Calu3 (cell line): ENCODE measurements around the gene LAIR2. TPM values are rescaled to one million over a fixed set of nuclear protein-coding genes. Genes with fewer than 3 reads are reported as not detected.

Experiments used
- Bru-seq: library from RNA; stranded (reverse); fragments of 400-500 nt; gene quantifications from one replicate; lab custom pipeline; 2021; lab: Mats Ljungman, UMichigan
- BruChase-seq, 2 experiments: library from RNA; stranded (reverse); fragments of 400-500 nt; gene quantifications; one replicate each; lab custom pipeline; 2021; lab: Mats Ljungman, UMichigan
- BruUV-seq: library from RNA; stranded (reverse); fragments of 400-500 nt; replicated peaks from 2 replicates; lab custom pipeline; 2021; lab: Mats Ljungman, UMichigan
- CTCF ChIA-PET: fragments of 300-600 bp; sonication (Branson Sonifier 250); formaldehyde crosslinking; loops from one replicate; lab custom pipeline; 2022; ENCODE audit warnings: antibody characterized with exemption; lab: Charles Lee
- DNase-seq: peaks from one replicate; pipeline ENCODE4 v3.0.0; 2022
- H3K27ac Mint-ChIP-seq: one replicate; pipeline ENCODE4 v1.8.0; 2022; ENCODE audit warnings: mixed read lengths; ENCODE audit not compliant: unreplicated experiment
- H3K27me3 Mint-ChIP-seq: one replicate; pipeline ENCODE4 v1.8.0; 2022; ENCODE audit warnings: mixed read lengths; ENCODE audit not compliant: unreplicated experiment
- H3K36me3 Mint-ChIP-seq: one replicate; pipeline ENCODE4 v1.8.0; 2022; ENCODE audit warnings: mild to moderate bottlenecking, moderate library complexity, mixed read lengths; ENCODE audit not compliant: insufficient read depth, unreplicated experiment
- H3K4me1 Mint-ChIP-seq: one replicate; pipeline ENCODE4 v1.8.0; 2022; ENCODE audit warnings: mild to moderate bottlenecking, low read depth, mixed read lengths; ENCODE audit not compliant: unreplicated experiment
- H3K4me3 Mint-ChIP-seq: one replicate; pipeline ENCODE4 v1.8.0; 2022; ENCODE audit warnings: mild to moderate bottlenecking, low read depth, moderate library complexity, mixed read lengths; ENCODE audit not compliant: unreplicated experiment
- H3K9me3 Mint-ChIP-seq: one replicate; pipeline ENCODE4 v1.8.0; 2022; ENCODE audit warnings: low read depth, mixed read lengths; ENCODE audit not compliant: unreplicated experiment
- intact Hi-C: fragments of 100-400 bp; cut with micrococcal nuclease; formaldehyde crosslinking; loops from one replicate; pipeline ENCODE4 v1.10.0; 2022; ENCODE audit not compliant: unreplicated experiment
- long read RNA-seq: library from polyadenylated mRNA; stranded (forward); transcript quantifications from one replicate; pipeline ENCODE4 v2.0.0, GENCODE V29; 2022
- total RNA-seq: library from RNA; stranded (reverse); gene quantifications from 2 replicates; pipeline ENCODE4 v1.2.3, GENCODE V29; 2022
- TF ChIP-seq, protein P1 (sequence below): fragments of 200-600 bp; IDR thresholded peaks from one replicate; pipeline ENCODE4 v1.8.0; 2022; ENCODE audit warnings: antibody characterized with exemption; ENCODE audit not compliant: unreplicated experiment

Gene LAIR2
- total RNA-seq (not detected in 2 replicates), Bru-seq, nascent RNA (percentile 8 among the genes with signal in this experiment), BruChase-seq, experiment 1, labeled RNA remaining after a 6-hour chase (not detected), BruChase-seq, experiment 2, labeled RNA remaining after a 2-hour chase (not detected)
- long read RNA-seq: 0 reads

DNA sequence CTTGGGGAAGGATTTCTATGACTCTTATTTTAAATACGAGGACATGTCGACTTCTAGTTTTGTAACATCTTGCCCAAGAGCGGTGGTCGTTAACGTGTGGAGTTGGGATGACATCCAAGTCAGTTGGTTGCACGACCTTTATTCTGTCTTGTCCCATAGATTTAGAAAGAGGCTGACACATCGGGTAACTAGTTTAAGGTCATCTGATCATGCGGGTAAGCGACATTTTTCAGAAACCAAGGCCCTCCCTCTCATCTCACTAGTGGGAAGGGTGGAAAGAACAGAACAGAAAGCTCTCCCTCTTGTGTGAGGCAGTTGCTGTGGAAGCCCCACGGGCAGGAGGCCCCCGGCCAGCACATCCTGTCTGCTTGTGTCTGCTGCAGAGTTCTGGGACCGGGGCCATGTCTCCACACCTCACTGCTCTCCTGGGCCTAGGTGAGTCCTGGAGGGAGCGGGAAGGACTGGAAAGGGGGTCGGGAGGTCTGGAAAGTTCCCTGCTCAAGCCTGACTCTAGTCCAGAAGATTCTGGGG is at the start of gene LAIR2:
Gene LAIR2, plus strand, starts transcription at position 314 of the 531 bp plus-strand sequence. Its CDS starts 88 bp downstream, at position 402.
- CTCF ChIA-PET: no interaction called here
- Mint-ChIP-seq H3K9me3 (peaks cover 2% of the 10 kb centered on the region), H3K4me3 (no peak within 1 kb of the TSS), H3K27ac (no peak within 1 kb of the TSS), H3K4me1 (peaks cover 17% of the 10 kb centered on the region), H3K36me3 (no peaks in the 10 kb centered on the region), H3K27me3 (peaks cover 56% of the 10 kb centered on the region)
- intact Hi-C loops: no loop called here
- no peak for DNase-seq
- TF ChIP-seq, protein P1, sequence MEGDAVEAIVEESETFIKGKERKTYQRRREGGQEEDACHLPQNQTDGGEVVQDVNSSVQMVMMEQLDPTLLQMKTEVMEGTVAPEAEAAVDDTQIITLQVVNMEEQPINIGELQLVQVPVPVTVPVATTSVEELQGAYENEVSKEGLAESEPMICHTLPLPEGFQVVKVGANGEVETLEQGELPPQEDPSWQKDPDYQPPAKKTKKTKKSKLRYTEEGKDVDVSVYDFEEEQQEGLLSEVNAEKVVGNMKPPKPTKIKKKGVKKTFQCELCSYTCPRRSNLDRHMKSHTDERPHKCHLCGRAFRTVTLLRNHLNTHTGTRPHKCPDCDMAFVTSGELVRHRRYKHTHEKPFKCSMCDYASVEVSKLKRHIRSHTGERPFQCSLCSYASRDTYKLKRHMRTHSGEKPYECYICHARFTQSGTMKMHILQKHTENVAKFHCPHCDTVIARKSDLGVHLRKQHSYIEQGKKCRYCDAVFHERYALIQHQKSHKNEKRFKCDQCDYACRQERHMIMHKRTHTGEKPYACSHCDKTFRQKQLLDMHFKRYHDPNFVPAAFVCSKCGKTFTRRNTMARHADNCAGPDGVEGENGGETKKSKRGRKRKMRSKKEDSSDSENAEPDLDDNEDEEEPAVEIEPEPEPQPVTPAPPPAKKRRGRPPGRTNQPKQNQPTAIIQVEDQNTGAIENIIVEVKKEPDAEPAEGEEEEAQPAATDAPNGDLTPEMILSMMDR: no peak
- no TSS peak for BruUV-seq

DNA sequence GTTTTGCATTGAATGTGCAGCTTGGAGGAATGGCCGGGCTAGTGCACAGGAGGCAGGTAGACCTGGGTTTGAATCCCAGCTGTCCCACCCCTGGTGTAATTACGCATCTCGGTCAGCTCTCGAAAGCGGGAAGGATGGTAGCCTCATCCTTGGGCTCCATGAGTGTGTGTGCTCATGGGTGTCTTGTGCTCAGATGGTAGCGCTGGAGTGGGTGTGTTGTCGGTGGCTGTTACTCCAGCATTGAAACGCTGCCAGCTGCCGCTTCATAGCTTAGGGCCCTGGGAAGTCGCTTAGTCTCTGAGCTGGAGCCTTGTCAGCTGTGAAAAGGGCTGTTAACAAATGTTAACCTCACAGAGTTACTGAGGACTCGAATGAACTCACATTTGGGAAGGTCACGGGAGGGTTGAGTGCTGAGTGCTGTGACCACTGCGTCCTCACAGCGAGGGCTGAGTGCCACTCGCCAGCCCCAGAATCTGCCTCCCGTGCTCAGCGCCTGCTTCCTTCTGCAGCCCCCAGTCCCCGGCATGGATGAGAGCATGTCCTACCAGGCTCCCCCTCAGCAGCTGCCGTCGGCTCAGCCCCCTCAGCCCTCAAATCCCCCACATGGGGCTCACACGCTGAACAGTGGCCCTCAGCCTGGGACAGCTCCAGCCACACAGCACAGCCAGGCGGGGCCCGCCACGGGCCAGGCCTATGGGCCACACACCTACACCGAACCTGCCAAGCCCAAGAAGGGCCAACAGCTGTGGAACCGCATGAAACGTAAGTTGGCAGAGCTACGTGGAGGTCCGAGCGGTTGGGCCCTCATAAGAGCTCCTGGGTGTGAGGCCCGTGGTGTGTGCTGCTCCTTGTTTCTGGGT is 48.5 kb upstream of the LAIR2 start:
- no peaks in the 10 kb centered on the region for H3K27me3 Mint-ChIP-seq
- TF ChIP-seq, protein P1: no peak
- BruUV-seq: no TSS peak
- no peak overlapping the region for H3K4me3 Mint-ChIP-seq
- H3K4me1 Mint-ChIP-seq: peaks cover 27% of the 10 kb centered on the region
- no peak overlapping the region for H3K27ac Mint-ChIP-seq
- peaks cover 95% of the 10 kb centered on the region for H3K36me3 Mint-ChIP-seq
- no peaks in the 10 kb centered on the region for H3K9me3 Mint-ChIP-seq
- no peak for DNase-seq
- CTCF ChIA-PET: no interaction called here
- intact Hi-C loops: no loop called here

DNA sequence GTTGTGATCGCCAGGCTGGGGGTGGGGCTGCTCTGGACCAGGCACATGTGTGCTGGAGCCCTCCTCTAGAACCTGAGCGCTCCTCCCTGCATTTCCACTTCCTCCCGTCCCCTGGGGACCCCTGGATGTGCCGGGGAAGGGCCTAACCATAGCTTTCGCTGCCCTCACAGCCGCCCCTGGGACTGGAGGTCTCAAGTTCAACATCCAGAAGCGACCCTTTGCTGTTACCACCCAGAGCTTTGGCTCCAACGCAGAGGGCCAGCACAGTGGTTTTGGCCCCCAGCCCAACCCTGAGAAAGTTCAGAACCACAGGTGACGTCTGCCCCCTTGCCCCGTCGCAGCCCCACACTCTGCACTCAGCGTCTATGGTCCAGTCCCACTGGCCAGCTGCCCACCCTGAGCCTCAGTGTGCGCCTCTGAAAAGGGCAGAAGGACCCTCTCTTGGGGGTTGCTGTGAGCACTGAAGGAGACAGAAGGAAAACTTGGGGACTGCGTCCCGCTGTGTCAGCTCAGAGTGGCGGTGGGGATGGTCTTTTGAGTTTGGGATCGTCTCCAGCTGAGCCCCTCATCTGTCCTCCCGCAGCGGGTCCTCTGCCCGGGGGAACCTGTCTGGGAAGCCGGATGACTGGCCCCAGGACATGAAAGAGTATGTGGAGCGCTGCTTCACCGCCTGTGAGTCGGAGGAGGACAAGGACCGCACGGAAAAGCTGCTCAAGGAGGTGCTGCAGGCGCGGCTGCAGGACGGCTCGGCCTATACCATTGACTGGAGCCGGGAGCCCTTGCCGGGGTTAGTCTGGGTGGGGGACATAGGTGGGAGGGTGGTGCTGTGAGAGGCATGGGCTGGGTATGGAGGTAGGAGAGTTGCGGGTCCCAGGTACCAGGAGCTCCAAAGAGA is 47.6 kb upstream of the LAIR2 start:
- TF ChIP-seq, protein P1: no peak
- no peaks in the 10 kb centered on the region for H3K9me3 Mint-ChIP-seq
- intact Hi-C loops: no loop called here
- DNase-seq: no peak
- H3K27me3 Mint-ChIP-seq: no peaks in the 10 kb centered on the region
- BruUV-seq: no TSS peak
- CTCF ChIA-PET: no interaction called here
- H3K4me3 Mint-ChIP-seq: no peak overlapping the region
- H3K36me3 Mint-ChIP-seq: peaks cover 95% of the 10 kb centered on the region
- H3K4me1 Mint-ChIP-seq: peaks cover 34% of the 10 kb centered on the region
- peak overlapping the region; percentile 24 for H3K27ac Mint-ChIP-seq

DNA sequence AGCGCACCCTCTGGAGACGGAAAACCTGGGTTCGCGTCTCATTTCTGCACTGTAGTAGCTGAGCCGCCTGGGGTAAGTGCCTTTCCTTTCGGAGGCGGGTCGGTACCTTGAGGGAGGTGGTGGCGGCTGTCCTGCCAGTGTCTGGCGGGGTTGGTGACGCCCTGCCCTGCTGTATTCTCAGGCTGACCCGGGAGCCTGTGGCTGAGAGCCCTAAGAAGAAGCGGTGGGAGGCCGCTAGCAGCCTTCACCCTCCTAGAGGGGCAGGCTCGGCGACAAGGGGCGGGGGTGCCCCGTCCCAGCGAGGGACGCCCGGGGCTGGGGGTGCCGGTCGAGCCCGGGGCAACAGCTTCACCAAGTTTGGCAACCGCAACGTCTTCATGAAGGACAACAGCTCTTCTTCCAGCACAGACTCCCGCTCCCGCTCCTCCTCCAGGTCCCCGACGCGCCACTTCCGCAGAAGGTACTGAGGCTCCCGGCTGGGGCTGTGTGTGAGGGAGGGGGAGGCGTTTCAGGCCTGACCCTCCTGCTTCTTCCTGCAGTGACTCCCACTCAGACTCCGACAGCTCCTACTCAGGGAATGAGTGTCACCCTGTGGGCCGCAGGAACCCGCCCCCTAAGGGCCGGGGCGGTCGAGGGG is 46.7 kb upstream of the LAIR2 start:
- DNase-seq: no peak
- no peaks in the 10 kb centered on the region for H3K9me3 Mint-ChIP-seq
- CTCF ChIA-PET: no interaction called here
- H3K4me3 Mint-ChIP-seq: no peak overlapping the region
- BruUV-seq: no TSS peak
- intact Hi-C loops: no loop called here
- peak overlapping the region; percentile 24 for H3K27ac Mint-ChIP-seq
- TF ChIP-seq, protein P1: no peak
- peaks cover 94% of the 10 kb centered on the region for H3K36me3 Mint-ChIP-seq
- H3K27me3 Mint-ChIP-seq: no peaks in the 10 kb centered on the region
- peaks cover 25% of the 10 kb centered on the region for H3K4me1 Mint-ChIP-seq
